GM23338 (cell line): Measurements from ENCODE around the gene ETV6. TPM values are rescaled to one million over a fixed set of nuclear protein-coding genes. Genes with fewer than 3 reads are reported as not detected.
A peak's percentile ranks its signal among the peaks of the same experiment; 100 is the strongest.

Experiments
- ATAC-seq: fragments of 200-7000 bp; cut with Tn5 transposase; 3 replicates; pipeline ENCODE4 v1.9.1; 2020
- DNase-seq: peaks from one replicate; pipeline ENCODE4 v3.0.0-alpha.2; 2015; ENCODE audit warnings: low spot score
- H2AFZ ChIP-seq: fragments of 200-600 bp; sonication (generic); 2 replicates; pipeline ENCODE4 v1.8.0; 2016; ENCODE audit warnings: antibody characterized with exemption, mild to moderate bottlenecking, moderate library complexity
- H3F3A ChIP-seq: fragments of 200-600 bp; sonication (generic); replicated peaks from 2 replicates; pipeline ENCODE4 v1.8.0; 2017; ENCODE audit warnings: antibody characterized with exemption, mixed run types, low read depth
- H3K27ac ChIP-seq: fragments of 200-600 bp; sonication (generic); 2 replicates; pipeline ENCODE4 v1.6.1; 2016; ENCODE audit warnings: low read depth
- H3K27me3 ChIP-seq: fragments of 200-600 bp; sonication (generic); 2 replicates; pipeline ENCODE4 v1.8.0; 2016; ENCODE audit warnings: mild to moderate bottlenecking, mixed run types, moderate library complexity; ENCODE audit not compliant: insufficient read depth
- H3K36me3 ChIP-seq: fragments of 200-600 bp; sonication (generic); 2 replicates; pipeline ENCODE4 v1.8.0; 2016; ENCODE audit warnings: mild to moderate bottlenecking; ENCODE audit not compliant: insufficient read depth
- H3K4me1 ChIP-seq: fragments of 200-600 bp; sonication (generic); 2 replicates; pipeline ENCODE4 v1.8.0; 2016; ENCODE audit warnings: mild to moderate bottlenecking, moderate library complexity; ENCODE audit not compliant: insufficient read depth
- H3K4me2 ChIP-seq: fragments of 200-600 bp; sonication (generic); 2 replicates; pipeline ENCODE4 v1.7.1; 2017; ENCODE audit warnings: mixed run types
- H3K4me3 ChIP-seq: fragments of 200-600 bp; sonication (generic); 2 replicates; pipeline ENCODE4 v1.6.1; 2016; ENCODE audit warnings: mixed run types
- H3K79me2 ChIP-seq: fragments of 200-600 bp; sonication (generic); replicated peaks from 2 replicates; pipeline ENCODE4 v1.8.0; 2017; ENCODE audit warnings: mild to moderate bottlenecking; ENCODE audit not compliant: insufficient read depth
- H3K9me2 ChIP-seq: fragments of 200-600 bp; sonication (generic); 2 replicates; pipeline ENCODE4 v1.8.0; 2017; ENCODE audit not compliant: insufficient read depth
- H4K20me1 ChIP-seq: fragments of 200-600 bp; sonication (generic); replicated peaks from 2 replicates; pipeline ENCODE4 v1.8.0; 2017; ENCODE audit warnings: mild to moderate bottlenecking; ENCODE audit not compliant: insufficient read depth
- H3K27ac Mint-ChIP-seq: 2 replicates; pipeline ENCODE4 v1.8.0; 2020; ENCODE audit warnings: inconsistent platforms, mild to moderate bottlenecking, moderate library complexity, mixed read lengths
- H3K27me3 Mint-ChIP-seq: 3 replicates; pipeline ENCODE4 v1.8.0; 2022; ENCODE audit warnings: low read depth, mild to moderate bottlenecking, moderate library complexity, mixed read lengths, inconsistent platforms; ENCODE audit not compliant: insufficient read depth, poor library complexity
- H3K36me3 Mint-ChIP-seq: 3 replicates; pipeline ENCODE4 v1.8.0; 2021; ENCODE audit warnings: low read depth, mild to moderate bottlenecking, inconsistent platforms, moderate library complexity, mixed read lengths
- H3K4me1 Mint-ChIP-seq: 3 replicates; pipeline ENCODE4 v1.8.0; 2020; ENCODE audit warnings: mild to moderate bottlenecking, inconsistent platforms, mixed read lengths
- H3K4me3 Mint-ChIP-seq: 3 replicates; pipeline ENCODE4 v1.8.0; 2021; ENCODE audit warnings: moderate library complexity, mild to moderate bottlenecking, inconsistent platforms, mixed read lengths
- H3K9me3 Mint-ChIP-seq: 3 replicates; pipeline ENCODE4 v1.8.0; 2020; ENCODE audit warnings: moderate library complexity, mild to moderate bottlenecking, inconsistent platforms, mixed read lengths
- CREB1 ChIP-seq: fragments of 250-450 bp; sonication (Bioruptor Pico); IDR thresholded peaks from 2 replicates; pipeline ENCODE4 v1.5.0; 2020; ENCODE audit warnings: low read depth, mild to moderate bottlenecking, moderate library complexity
- EZH2 ChIP-seq: fragments of 200-600 bp; sonication (generic); IDR thresholded peaks from one replicate; pipeline ENCODE4 v1.8.0; 2017; ENCODE audit warnings: antibody characterized with exemption, mild to moderate bottlenecking, low read depth; ENCODE audit not compliant: unreplicated experiment
- JUNB ChIP-seq: IDR thresholded peaks from one replicate; pipeline ENCODE4 v1.6.1; 2016; ENCODE audit warnings: antibody characterized with exemption; ENCODE audit not compliant: unreplicated experiment
- POLR2AphosphoS5 ChIP-seq: IDR thresholded peaks from 2 replicates; pipeline ENCODE4 v1.6.1; 2016; ENCODE audit warnings: antibody characterized with exemption, low read depth
- STAT1 ChIP-seq: IDR thresholded peaks from one replicate; pipeline ENCODE4 v1.6.1; 2016; ENCODE audit warnings: antibody characterized with exemption; ENCODE audit not compliant: unreplicated experiment
- ZNF462 ChIP-seq: fragments of 250-450 bp; sonication (Bioruptor Pico); IDR thresholded peaks from 2 replicates; pipeline ENCODE4 v1.5.0; 2020; ENCODE audit warnings: mild to moderate bottlenecking, moderate library complexity
- polyA plus RNA-seq: library from polyadenylated mRNA; unstranded; fragments of >200 nt; fragmentation: Nextera tagmentation; extraction: Ambion mirVana; gene quantifications from 2 replicates; pipeline ENCODE4 v1.2.1, GENCODE V29; 2016
- total RNA-seq: library from RNA; depleted of rRNA; stranded (reverse); fragments of >200 nt; shearing (Covaris generic); gene quantifications from 2 replicates; pipeline ENCODE4 v1.2.3, GENCODE V29; 2014

Gene ETV6
- total and polyA plus RNA-seq, 2 experiments from 2014 or later: 7.5 to 15.1 TPM

GRCh38 chr12:11861155-11861863 lies 211.8 kb downstream of the ETV6 start:
- Mint-ChIP-seq H3K36me3 (peaks cover 32% of the 10 kb centered on the region), H3K27me3 (no peaks in the 10 kb centered on the region), H3K4me3 (no peak overlapping the region), H3K9me3 (peaks cover 8% of the 10 kb centered on the region), H3K27ac (peak overlapping the region; percentile 72), H3K4me1 (peaks cover 50% of the 10 kb centered on the region)
- no peaks in the 10 kb centered on the region for H4K20me1 ChIP-seq
- no peak for TF ChIP-seq JUNB
- H3K79me2 ChIP-seq: no peaks in the 10 kb centered on the region
- no peaks in the 10 kb centered on the region for H3K27me3 ChIP-seq
- no peaks in the 10 kb centered on the region for H3K9me2 ChIP-seq
- no peaks in the 10 kb centered on the region for H3F3A ChIP-seq
- no peak overlapping the region for H3K4me3 ChIP-seq
- H2AFZ ChIP-seq: no peak overlapping the region
- H3K4me1 ChIP-seq: peaks cover 30% of the 10 kb centered on the region
- H3K4me2 ChIP-seq: no peak overlapping the region
- no peaks in the 10 kb centered on the region for H3K36me3 ChIP-seq
- no peak; the same call in 2 of the 3 replicates for ATAC-seq
- no peak for DNase-seq
- no peak overlapping the region for H3K27ac ChIP-seq

GRCh38 chr12:11861864-11862600 lies 212.6 kb downstream of the ETV6 start:
- Mint-ChIP-seq H3K27me3 (no peaks in the 10 kb centered on the region), H3K27ac (no peak overlapping the region; the same call in 1 of the 2 replicates), H3K36me3 (peaks cover 39% of the 10 kb centered on the region), H3K9me3 (peaks cover 12% of the 10 kb centered on the region), H3K4me3 (no peak overlapping the region; the same call in 2 of the 3 replicates), H3K4me1 (peaks cover 43% of the 10 kb centered on the region)
- ATAC-seq (peak; percentile 75), DNase-seq (no peak)
- Histone ChIP-seq H3K9me2 (no peaks in the 10 kb centered on the region), H3K4me1 (peaks cover 22% of the 10 kb centered on the region), H3K36me3 (no peaks in the 10 kb centered on the region), H3K4me3 (no peak overlapping the region), H3K27me3 (no peaks in the 10 kb centered on the region), H3K27ac (no peak overlapping the region), H4K20me1 (no peaks in the 10 kb centered on the region), H2AFZ (no peak overlapping the region), H3F3A (no peaks in the 10 kb centered on the region), H3K79me2 (peaks cover 4% of the 10 kb centered on the region; the same call in 1 of the 2 replicates), H3K4me2 (no peak overlapping the region)
- no peak for TF ChIP-seq STAT1

GRCh38 chr12:11862798-11863197 lies 213.3 kb downstream of the ETV6 start:
- DNase-seq (no peak), ATAC-seq (peak; percentile 38; the same call in 1 of the 3 replicates)
- H3K4me3 Mint-ChIP-seq: no peak overlapping the region
- no peaks in the 10 kb centered on the region for H3K27me3 Mint-ChIP-seq
- H3K4me1 Mint-ChIP-seq: peaks cover 35% of the 10 kb centered on the region
- Histone ChIP-seq H2AFZ (no peak overlapping the region), H3K27ac (peak overlapping the region; percentile 33), H3F3A (no peaks in the 10 kb centered on the region), H3K79me2 (peaks cover 4% of the 10 kb centered on the region; the same call in 1 of the 2 replicates), H4K20me1 (no peaks in the 10 kb centered on the region), H3K9me2 (no peaks in the 10 kb centered on the region), H3K4me2 (no peak overlapping the region), H3K27me3 (no peaks in the 10 kb centered on the region), H3K4me1 (peaks cover 20% of the 10 kb centered on the region), H3K4me3 (no peak overlapping the region), H3K36me3 (no peaks in the 10 kb centered on the region)
- no peak overlapping the region for H3K27ac Mint-ChIP-seq
- H3K36me3 Mint-ChIP-seq: peaks cover 44% of the 10 kb centered on the region
- peaks cover 12% of the 10 kb centered on the region for H3K9me3 Mint-ChIP-seq
- TF ChIP-seq EZH2: no peak
- TF ChIP-seq ZNF462 (CRISPR knock-in tag): no peak
- TF ChIP-seq CREB1 (CRISPR knock-in tag): no peak
- TF ChIP-seq POLR2AphosphoS5: no peak
